Gastrocnemius medialis (tissue), 4 donors: ENCODE results near the gene RHCE. TPM values are rescaled to one million over a fixed set of nuclear protein-coding genes. Genes with fewer than 3 reads are reported as not detected.

Experiments
- ATAC-seq, 2 donors: fragments of 150-250 bp; one replicate each; pipeline ENCODE4 v1.9.1; 2016
- DNase-seq, 2 donors: peaks; one replicate each; pipeline ENCODE4 v3.0.0-alpha.2; 2019
- H3K27ac ChIP-seq, 4 donors: fragments of 200-600 bp; sonication (generic); 1 replicate in 1 of 4; 2 replicates in 3 of 4; pipeline ENCODE4 v1.5.1; 2016 to 2018; ENCODE audit warnings: mild to moderate bottlenecking in 2 of 4, moderate library complexity in 1 of 4
- H3K27me3 ChIP-seq, 3 donors: fragments of 200-600 bp; sonication (generic) in 2 of 3; 1 replicate in 1 of 3; 2 replicates in 2 of 3; pipeline versions ENCODE4 v1.5.1 to v1.6.0; 2016 to 2019; ENCODE audit warnings: mild to moderate bottlenecking in 1 of 3, moderate library complexity in 1 of 3
- H3K36me3 ChIP-seq, 2 donors: fragments of 200-600 bp; sonication (generic) in 1 of 2; one replicate each; pipeline ENCODE4 v1.5.1; 2017 to 2018
- H3K4me1 ChIP-seq, 2 donors: fragments of 200-600 bp; sonication (generic) in 1 of 2; one replicate each; pipeline ENCODE4 v1.5.1; 2016 to 2017; ENCODE audit warnings: mild to moderate bottlenecking in 2 of 2
- H3K4me3 ChIP-seq, 4 donors: fragments of 200-600 bp; sonication (generic) in 3 of 4; 1 replicate in 1 of 4; 2 replicates in 3 of 4; pipeline ENCODE4 v1.5.1; 2016 to 2019; ENCODE audit warnings: mild to moderate bottlenecking in 2 of 4
- H3K9me3 ChIP-seq, 3 donors: fragments of 200-600 bp; sonication (generic) in 2 of 3; 1 replicate in 1 of 3; 2 replicates in 2 of 3; pipeline ENCODE4 v1.5.1; 2016 to 2019
- CTCF ChIP-seq, 5 experiments: fragments of 450-650 bp in 3 of 5; fragments of 200-600 bp in 2 of 5; sonication (generic) in 2 of 5; IDR thresholded peaks in 4 of 5; conservative IDR thresholded peaks in 1 of 5; 1 replicate in 4 of 5; 2 replicates in 1 of 5; pipeline ENCODE4 v1.5.1; 2016 to 2019; ENCODE audit warnings: antibody characterized with exemption in 5 of 5, mild to moderate bottlenecking in 3 of 5, moderate library complexity in 3 of 5
- POLR2A ChIP-seq, 2 donors: fragments of 450-650 bp; IDR thresholded peaks; one replicate each; pipeline ENCODE4 v1.6.1; 2017; ENCODE audit warnings: antibody characterized with exemption in 2 of 2, mild to moderate bottlenecking in 2 of 2, moderate library complexity in 2 of 2
- in situ Hi-C, 4 donors: fragments of 200-750 bp; cut with MboI; loops; one replicate each; pipeline versions ENCODE4 v1.15.0 to v1.8.0; 2017; ENCODE audit warnings: low sequenced_read_pairs in 4 of 4
- intact Hi-C: fragments of 100-400 bp; cut with DNase I; formaldehyde crosslinking; loops from one replicate; pipeline ENCODE4 v1.15.1; 2023; ENCODE audit warnings: low total_unique reads
- total RNA-seq, 4 donors: library from RNA; depleted of rRNA; stranded (reverse); fragments of >200 nt; gene quantifications; one replicate each; pipeline versions ENCODE4 v1.1.0 to v1.2.3, GENCODE V29; 2016

The RHCE gene
- total RNA-seq, 4 donors from 2014 or later = 1.0 to 2.4 TPM; not detected in 2

GRCh38 chr1:25360596-25361581, 59.7 kb downstream of the RHCE start:
- Histone ChIP-seq H3K27ac (peak overlapping the region in 3 of 4 donors; percentile 20 to 55 (median 49)), H3K4me3 (no peak overlapping the region), H3K4me1 (peaks cover 0 to 9% of the 10 kb centered on the region in 2 donors), H3K36me3 (peaks cover 0 to 32% of the 10 kb centered on the region in 2 donors), H3K27me3 (no peaks in the 10 kb centered on the region), H3K9me3 (no peaks in the 10 kb centered on the region)
- DNase-seq = no peak
- ATAC-seq = no peak
- in situ Hi-C loops = no loop called here
- intact Hi-C loops = no loop called here
- TF ChIP-seq CTCF (IDR thresholded peaks at IDR 0.05 in 4 of 5, conservative IDR thresholded peaks at IDR 0.05 in 1 of 5) = no peak
- no peak for TF ChIP-seq POLR2A (IDR thresholded peaks at IDR 0.05)

- Histone ChIP-seq H3K4me3 (no peak overlapping the region), H3K27ac (no peak overlapping the region), H3K36me3 (peaks cover 0 to 60% of the 10 kb centered on the region in 2 donors), H3K4me1 (peaks cover 0 to 7% of the 10 kb centered on the region in 2 donors), H3K9me3 (no peaks in the 10 kb centered on the region), H3K27me3 (no peaks in the 10 kb centered on the region)
- intact Hi-C loops (no loop called here), in situ Hi-C loops (no loop called here)
- ATAC-seq (no peak), DNase-seq (no peak)
- no peak for TF ChIP-seq CTCF (IDR thresholded peaks at IDR 0.05 in 4 of 5, conservative IDR thresholded peaks at IDR 0.05 in 1 of 5)
- no peak for TF ChIP-seq POLR2A (IDR thresholded peaks at IDR 0.05)
Measured at GRCh38 chr1:25356848-25357247, 63.8 kb downstream of the RHCE start.

- DNase-seq = no peak
- peaks cover 0 to 4% of the 10 kb centered on the region in 2 donors for H3K4me1 ChIP-seq
- TF ChIP-seq POLR2A (IDR thresholded peaks at IDR 0.05) (no peak), CTCF (IDR thresholded peaks at IDR 0.05 in 4 of 5, conservative IDR thresholded peaks at IDR 0.05 in 1 of 5) (no peak)
- no peaks in the 10 kb centered on the region for H3K9me3 ChIP-seq
- H3K4me3 ChIP-seq = no peak overlapping the region
- no peak overlapping the region for H3K27ac ChIP-seq
- H3K36me3 ChIP-seq = peaks cover 0 to 60% of the 10 kb centered on the region in 2 donors
- no peaks in the 10 kb centered on the region for H3K27me3 ChIP-seq
- intact Hi-C loops = no loop called here
- ATAC-seq = no peak
- in situ Hi-C loops = no loop called here
Measured at GRCh38 chr1:25356441-25356840, 64.2 kb downstream of the RHCE start.

GRCh38 chr1:25355841-25356395, 64.7 kb downstream of the RHCE start:
- Histone ChIP-seq H3K4me1 (peaks cover 0 to 4% of the 10 kb centered on the region in 2 donors), H3K27ac (no peak overlapping the region), H3K9me3 (no peaks in the 10 kb centered on the region), H3K4me3 (no peak overlapping the region), H3K36me3 (peaks cover 0 to 60% of the 10 kb centered on the region in 2 donors), H3K27me3 (no peaks in the 10 kb centered on the region)
- in situ Hi-C loops = no loop called here
- no peak for ATAC-seq
- TF ChIP-seq CTCF (IDR thresholded peaks at IDR 0.05 in 4 of 5, conservative IDR thresholded peaks at IDR 0.05 in 1 of 5) = no peak
- no peak for TF ChIP-seq POLR2A (IDR thresholded peaks at IDR 0.05)
- intact Hi-C loops = no loop called here
- DNase-seq = no peak
